GM18873 (cell line): ENCODE results near the gene IFNK.
"Not testable (repeated sequence)": the region's sequence is repeated elsewhere in the genome, so short reads cannot be mapped to it uniquely, and the experiment has no call there.

Experiments
- ATAC-seq: cut with Tn5 transposase; IDR thresholded peaks from one replicate; pipeline ENCODE4 v1.9.1; 2021; ENCODE audit warnings: mild to moderate bottlenecking, moderate library complexity, moderate number of reproducible peaks; ENCODE audit not compliant: unreplicated experiment, low FRiP score

IFNK gene, protein sequence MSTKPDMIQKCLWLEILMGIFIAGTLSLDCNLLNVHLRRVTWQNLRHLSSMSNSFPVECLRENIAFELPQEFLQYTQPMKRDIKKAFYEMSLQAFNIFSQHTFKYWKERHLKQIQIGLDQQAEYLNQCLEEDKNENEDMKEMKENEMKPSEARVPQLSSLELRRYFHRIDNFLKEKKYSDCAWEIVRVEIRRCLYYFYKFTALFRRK

DNA sequence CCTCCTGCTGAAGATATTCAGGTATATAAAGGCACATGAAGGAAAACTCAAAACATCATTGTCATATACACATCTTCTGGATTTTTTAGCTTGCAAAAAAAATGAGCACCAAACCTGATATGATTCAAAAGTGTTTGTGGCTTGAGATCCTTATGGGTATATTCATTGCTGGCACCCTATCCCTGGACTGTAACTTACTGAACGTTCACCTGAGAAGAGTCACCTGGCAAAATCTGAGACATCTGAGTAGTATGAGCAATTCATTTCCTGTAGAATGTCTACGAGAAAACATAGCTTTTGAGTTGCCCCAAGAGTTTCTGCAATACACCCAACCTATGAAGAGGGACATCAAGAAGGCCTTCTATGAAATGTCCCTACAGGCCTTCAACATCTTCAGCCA lies at the start of gene IFNK:
Gene IFNK, plus strand, starts transcription at position 55 of the 400 bp plus-strand sequence. Its CDS starts 47 bp downstream, at position 102.
- no peak for ATAC-seq

GRCh38 chr9:27474305-27474704 lies 49.8 kb upstream of the IFNK start:
- ATAC-seq, result no peak

DNA sequence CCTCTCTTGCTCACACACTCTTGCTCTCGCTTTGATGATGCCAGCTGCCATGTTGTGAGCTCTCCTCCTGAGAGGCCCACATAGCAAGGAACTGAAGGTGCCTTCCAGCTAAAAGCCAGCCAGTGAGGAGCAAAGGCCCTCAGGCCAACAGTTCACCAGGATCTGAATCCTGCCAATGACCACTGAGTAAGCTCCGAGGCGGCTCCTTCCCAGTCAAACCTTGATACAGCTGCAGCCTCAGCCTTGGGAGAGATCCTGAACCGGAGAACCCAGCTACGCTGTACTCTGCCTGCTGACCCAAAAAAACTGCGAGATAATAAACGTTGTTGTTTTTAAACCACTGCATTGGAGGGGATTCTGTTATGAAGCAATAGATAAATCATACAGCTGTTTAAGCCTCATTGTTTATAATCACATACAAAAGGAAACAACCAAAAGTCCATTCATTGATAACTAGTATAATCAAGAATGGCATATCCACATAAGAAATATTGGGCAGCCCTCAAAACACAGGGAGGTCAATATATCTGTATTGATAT lies 49.0 kb upstream of the IFNK start:
- ATAC-seq, result no peak

GRCh38 chr9:27476870-27477515 lies 47.1 kb upstream of the IFNK start:
- ATAC-seq, result no peak

GRCh38 chr9:27478322-27478721 lies 45.8 kb upstream of the IFNK start:
- no peak for ATAC-seq

- no peak for ATAC-seq
These were observed 41.4 kb upstream of the IFNK start for GRCh38 chr9:27482709-27483108.

GRCh38 chr9:27483576-27483975 lies 40.5 kb upstream of the IFNK start:
- ATAC-seq, result no peak

DNA sequence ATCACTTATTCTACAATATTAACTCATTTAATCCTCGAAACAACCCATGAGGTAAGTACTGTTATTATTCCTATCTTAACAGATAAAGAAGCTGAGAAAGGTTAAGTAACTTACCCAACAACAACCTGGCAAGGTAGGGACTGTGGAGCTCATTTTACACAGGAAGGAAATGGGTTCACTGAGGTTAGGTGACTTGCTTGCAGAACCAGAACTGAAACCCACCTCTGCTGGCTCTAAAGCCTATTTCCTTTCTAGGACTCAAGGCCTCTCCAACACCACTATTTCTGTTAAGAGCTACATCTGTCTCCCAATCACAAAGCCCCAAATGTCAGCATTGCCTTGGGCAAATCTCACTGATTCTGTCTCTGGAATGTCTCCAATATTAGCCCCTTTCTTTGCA lies 38.9 kb upstream of the IFNK start:
- ATAC-seq, result peak; percentile 83

GRCh38 chr9:27487128-27487640 lies 36.9 kb upstream of the IFNK start:
- ATAC-seq, result no peak

DNA sequence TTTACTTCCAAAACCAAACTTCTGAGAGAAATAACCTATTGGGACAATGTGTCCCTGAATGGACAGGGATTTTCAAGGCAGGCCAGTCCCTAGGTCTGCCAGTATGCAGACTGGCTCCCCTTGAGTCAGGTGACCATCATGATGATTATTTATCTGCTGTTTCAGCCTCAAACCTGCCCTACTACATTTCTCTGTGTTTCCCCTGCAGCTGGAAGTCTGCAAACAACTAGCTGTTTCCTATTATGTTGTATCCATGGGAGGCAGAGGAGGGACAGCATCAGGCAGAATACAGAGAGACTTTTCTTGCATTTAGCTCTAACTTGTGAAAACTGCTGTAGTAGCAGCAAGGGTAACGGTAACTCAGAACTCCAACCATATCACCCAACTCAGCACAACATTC lies 36.2 kb upstream of the IFNK start:
- no peak for ATAC-seq

DNA sequence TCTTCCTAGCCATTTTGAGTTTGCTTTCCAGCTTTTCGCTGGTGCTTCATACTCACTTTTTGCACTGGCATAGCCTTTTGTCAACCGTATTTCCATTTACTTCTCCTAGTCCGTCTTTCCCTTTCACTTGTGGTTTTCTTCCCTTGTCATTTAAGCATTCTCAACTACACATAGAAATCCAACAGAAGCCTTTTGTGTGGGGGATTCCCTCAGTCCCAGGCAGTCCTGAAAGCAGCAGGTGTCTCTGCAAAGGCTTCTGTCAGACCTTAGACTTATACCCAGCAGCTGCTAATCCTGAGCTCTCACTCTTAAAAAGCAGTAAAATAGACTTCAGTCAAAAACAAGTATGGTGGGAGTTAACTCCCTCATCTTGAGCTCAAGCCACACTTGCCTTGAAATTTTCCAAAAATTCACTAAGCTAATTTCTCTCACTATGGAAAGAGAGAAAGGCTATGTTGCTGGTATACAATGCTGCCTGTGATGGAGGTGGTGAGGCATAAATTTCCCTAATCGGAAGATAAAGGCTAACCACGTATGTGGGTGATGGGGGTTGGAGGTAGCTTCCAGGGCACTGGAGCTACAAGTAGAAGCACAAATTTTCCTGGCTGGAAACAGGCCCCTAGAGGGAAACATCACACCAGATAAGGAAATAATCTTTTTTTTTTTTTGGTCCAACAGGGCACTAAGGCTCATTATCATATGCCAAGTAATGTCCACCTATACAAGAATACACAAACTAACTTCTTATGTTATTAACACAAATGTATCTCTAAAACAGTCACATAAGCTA lies 34.8 kb upstream of the IFNK start:
- ATAC-seq, result peak; percentile 77

DNA sequence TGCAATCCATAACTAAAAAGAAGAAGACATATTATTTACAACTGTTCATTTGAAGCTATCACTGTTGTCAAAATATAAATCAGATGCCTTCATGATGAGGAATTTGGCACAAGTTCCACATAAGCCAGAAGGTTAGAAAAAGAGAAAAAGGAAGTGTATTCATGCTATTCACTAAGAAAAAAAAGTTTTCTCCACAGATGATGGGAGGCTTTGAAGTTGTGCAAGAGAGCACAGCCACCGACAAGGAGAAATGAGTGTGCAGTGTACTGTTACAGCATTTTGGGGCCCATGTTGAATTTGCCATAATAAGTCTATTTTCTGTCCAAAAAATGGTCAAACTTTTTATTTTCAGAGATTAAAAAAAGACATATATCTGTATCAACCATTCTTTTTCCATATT lies 32.9 kb upstream of the IFNK start:
- ATAC-seq, result no peak

- no peak for ATAC-seq
These were observed 28.5 kb upstream of the IFNK start for GRCh38 chr9:27495480-27496134.

GRCh38 chr9:27496135-27496504 lies 28.0 kb upstream of the IFNK start:
- ATAC-seq, result no peak

GRCh38 chr9:27497883-27498417 lies 26.1 kb upstream of the IFNK start:
- ATAC-seq, result no peak

GRCh38 chr9:27499451-27499850 lies 24.6 kb upstream of the IFNK start:
- ATAC-seq, result peak; percentile 56

GRCh38 chr9:27500902-27501301 lies 23.2 kb upstream of the IFNK start:
- ATAC-seq, result not testable (repeated sequence)

GRCh38 chr9:27503623-27504022 lies 20.5 kb upstream of the IFNK start:
- no peak for ATAC-seq

GRCh38 chr9:27504259-27504658 lies 19.8 kb upstream of the IFNK start:
- ATAC-seq, result no peak

GRCh38 chr9:27505744-27506161 lies 18.3 kb upstream of the IFNK start:
- ATAC-seq, result no peak
